Ovary (tissue), 3 donors: Measurements from ENCODE around the gene HOXC12.

Experiments used
- CTCF ChIP-seq, 3 donors: fragments of 450-650 bp in 2 of 3; fragments of 200-600 bp in 1 of 3; IDR thresholded peaks; one replicate each; pipeline versions ENCODE4 v1.5.1 to v1.8.0; 2016 to 2022; ENCODE audit warnings: antibody characterized with exemption in 3 of 3, mild to moderate bottlenecking in 1 of 3
- EP300 ChIP-seq: sonication (generic); formaldehyde crosslinking; IDR thresholded peaks from one replicate; pipeline ENCODE4 v1.6.1; 2017; ENCODE audit warnings: antibody characterized with exemption
- donor health status: DM: no; HTN: no; CAD: no.

GRCh38 chr12:54001283-54002187 is 46.8 kb downstream of the HOXC12 start:
- no peak for TF ChIP-seq CTCF (IDR thresholded peaks at IDR 0.05)
- TF ChIP-seq EP300, result no peak
